ENCODE results near the gene MRTFA.

The MRTFA gene

DNA sequence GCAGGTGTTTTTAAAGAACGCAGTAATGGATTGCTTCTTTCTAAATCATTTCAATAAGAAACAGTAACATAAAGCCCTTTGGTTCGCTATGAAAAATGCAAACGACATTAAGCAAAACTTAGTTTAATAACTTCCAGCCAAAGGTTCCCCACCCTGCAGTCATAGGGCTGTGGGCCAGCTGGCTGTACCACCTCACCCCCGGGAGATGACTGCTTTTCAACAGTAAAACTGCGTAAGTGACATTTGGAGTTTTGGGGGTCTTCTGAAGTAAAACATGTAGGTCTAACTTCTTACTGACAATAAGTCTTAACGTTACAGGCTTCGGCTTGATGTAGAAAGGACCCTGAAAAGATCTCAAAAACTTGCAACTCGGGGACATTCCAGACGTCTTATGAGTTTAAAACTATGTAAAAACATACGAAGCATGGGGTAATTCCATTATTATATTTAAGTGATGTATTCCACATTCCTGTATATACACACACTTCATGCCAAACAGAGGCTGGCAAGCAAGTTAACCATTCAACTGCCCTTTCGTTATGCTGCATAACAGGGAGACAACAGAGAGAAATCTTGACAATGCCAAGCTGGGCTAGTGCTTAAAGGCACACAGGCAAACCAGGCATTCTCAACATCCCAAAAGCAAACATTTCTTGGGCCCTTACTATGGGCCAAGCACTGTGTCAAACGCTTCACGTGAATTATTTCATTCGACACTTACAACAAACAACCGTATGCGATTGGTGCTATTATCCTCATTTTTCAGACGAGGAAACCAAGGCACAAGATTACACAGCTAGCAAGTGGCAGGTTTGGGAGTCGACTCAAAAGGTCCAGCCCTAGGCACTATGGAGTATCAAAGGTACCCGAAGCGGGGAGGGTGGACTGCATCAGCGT lies 1.2 kb downstream of the MRTFA start:
- H2BK5ac ChIP-seq (ENCODE audit: low read length): no peak overlapping the region
- H3K27ac ChIP-seq (replicated peaks; ENCODE audit: low read length): no peak overlapping the region
- H3K36me3 ChIP-seq (replicated peaks in 1 of 2; ENCODE audit: control insufficient read depth in 2 of 2, insufficient read depth in 2 of 2, low read length in 2 of 2): no peaks in the 10 kb centered on the region
- WGBS, 2 donors (ENCODE audit: extremely low coverage in 2 of 2, insufficient read length in 2 of 2, insufficient replicate concordance in 1 of 2): no CpG with 5 or more reads among the region's 21 CpGs
- peak overlapping the region; percentile 97 for H2AFZ ChIP-seq (ENCODE audit: low read length)
- H3K23ac ChIP-seq (ENCODE audit: low read depth, low read length, poor library complexity): no peak overlapping the region
- peak overlapping the region; percentile 98 for H3K9ac ChIP-seq (ENCODE audit: low read depth, low read length, poor library complexity)
- no peak overlapping the region for H2BK15ac ChIP-seq (ENCODE audit: low read length)
- no peak overlapping the region for H2BK120ac ChIP-seq (ENCODE audit: low read depth, low read length)
- H3K4me2 ChIP-seq (ENCODE audit: insufficient read depth, low read length, poor library complexity, severe bottlenecking): peak overlapping the region; percentile 90
- no peak overlapping the region for H4K91ac ChIP-seq (ENCODE audit: low read depth, low read length, poor library complexity)
- no peak overlapping the region for H2AK5ac ChIP-seq (ENCODE audit: low read depth, low read length)
- H3K27me3 ChIP-seq (ENCODE audit: control insufficient read depth in 3 of 3, insufficient read depth in 3 of 3, low read depth in 1 of 3, low read length in 3 of 3): no peaks in the 10 kb centered on the region
- no peak overlapping the region for H3K18ac ChIP-seq (ENCODE audit: low read length)
- peaks cover 0 to 18% of the 10 kb centered on the region in 2 donors for H3K9me3 ChIP-seq (replicated peaks in 1 of 2; ENCODE audit: control insufficient read depth in 2 of 2, insufficient read depth in 1 of 2, low read depth in 1 of 2, low read length in 2 of 2)
- H3K4me3 ChIP-seq (ENCODE audit: low read length in 2 of 2): peak overlapping the region; percentile 62 to 99
- no peak overlapping the region for H4K8ac ChIP-seq (ENCODE audit: low read depth, low read length)
- no peak overlapping the region for H3K4ac ChIP-seq (ENCODE audit: low read length)
- H3K4me1 ChIP-seq (ENCODE audit: control insufficient read depth in 2 of 2, insufficient read depth in 1 of 2, low read depth in 1 of 2, low read length in 2 of 2): peaks cover 5 to 12% of the 10 kb centered on the region in 2 donors
- no peak for DNase-seq (ENCODE audit: low spot score)
- H3K14ac ChIP-seq (ENCODE audit: low read length): no peak overlapping the region
- H3K79me1 ChIP-seq (ENCODE audit: low read depth, low read length): peaks cover 12% of the 10 kb centered on the region
- no peak overlapping the region for H2BK12ac ChIP-seq (ENCODE audit: low read length)

DNA sequence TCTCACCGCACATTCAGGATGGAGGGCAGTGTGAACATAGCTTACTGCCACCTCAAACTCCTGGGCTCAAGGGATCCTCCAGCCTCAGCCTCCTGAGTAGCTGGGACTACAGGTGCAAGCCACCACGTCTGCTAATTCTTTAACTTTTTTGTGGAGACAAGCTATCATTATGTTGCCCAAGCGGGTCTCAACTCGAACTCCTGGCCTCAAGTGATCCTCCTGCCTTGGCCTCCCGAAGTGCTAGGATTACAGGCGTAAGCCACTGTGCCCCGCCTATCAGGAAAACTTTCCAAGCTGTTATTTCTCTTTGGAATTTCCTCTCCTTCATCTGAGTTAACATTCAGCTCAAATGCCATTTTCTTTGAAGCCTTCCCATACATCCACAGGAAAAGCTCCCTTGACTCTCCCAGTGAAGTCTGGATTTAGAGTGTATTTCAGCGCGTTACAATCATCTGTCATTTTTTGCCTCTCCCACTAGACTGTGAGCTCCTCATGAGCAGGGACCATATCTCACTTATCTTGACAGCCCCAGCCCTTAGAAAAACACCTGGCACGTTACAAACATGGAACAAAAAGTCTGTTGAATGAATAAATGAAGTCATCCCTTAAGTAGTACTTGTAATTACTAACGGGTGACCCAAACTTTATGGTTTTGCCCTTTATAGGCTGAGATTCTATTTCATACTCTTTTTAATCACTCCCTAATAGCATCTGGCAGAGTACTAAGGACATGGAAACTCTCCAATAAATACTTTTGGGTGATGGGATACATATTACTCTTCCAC lies 2.2 kb downstream of the MRTFA start:
- DNase-seq (ENCODE audit: low spot score): no peak
- no peak overlapping the region for H3K4me3 ChIP-seq (ENCODE audit: low read length in 2 of 2)
- no CpG with 5 or more reads among the region's 11 CpGs for WGBS, 2 donors (ENCODE audit: extremely low coverage in 2 of 2, insufficient read length in 2 of 2, insufficient replicate concordance in 1 of 2)

GRCh38 chr22:40633036-40633435 lies 3.5 kb downstream of the MRTFA start:
- Histone ChIP-seq H3K36me3 (replicated peaks in 1 of 2; ENCODE audit: control insufficient read depth in 2 of 2, insufficient read depth in 2 of 2, low read length in 2 of 2) (no peaks in the 10 kb centered on the region), H3K14ac (ENCODE audit: low read length) (no peak overlapping the region), H4K91ac (ENCODE audit: low read depth, low read length, poor library complexity) (no peak overlapping the region), H3K18ac (ENCODE audit: low read length) (no peak overlapping the region), H3K27ac (replicated peaks; ENCODE audit: low read length) (no peak overlapping the region), H3K9me3 (replicated peaks in 1 of 2; ENCODE audit: control insufficient read depth in 2 of 2, insufficient read depth in 1 of 2, low read depth in 1 of 2, low read length in 2 of 2) (peaks cover 0 to 18% of the 10 kb centered on the region in 2 donors), H2AFZ (ENCODE audit: low read length) (no peak overlapping the region), H2BK15ac (ENCODE audit: low read length) (no peak overlapping the region), H4K8ac (ENCODE audit: low read depth, low read length) (no peak overlapping the region), H2BK120ac (ENCODE audit: low read depth, low read length) (no peak overlapping the region), H2AK5ac (ENCODE audit: low read depth, low read length) (no peak overlapping the region), H3K4me2 (ENCODE audit: insufficient read depth, low read length, poor library complexity, severe bottlenecking) (no peak overlapping the region), H3K23ac (ENCODE audit: low read depth, low read length, poor library complexity) (no peak overlapping the region), H3K4ac (ENCODE audit: low read length) (no peak overlapping the region), H3K9ac (ENCODE audit: low read depth, low read length, poor library complexity) (no peak overlapping the region), H2BK5ac (ENCODE audit: low read length) (no peak overlapping the region), H3K4me3 (ENCODE audit: low read length in 2 of 2) (no peak overlapping the region), H2BK12ac (ENCODE audit: low read length) (no peak overlapping the region), H3K79me1 (ENCODE audit: low read depth, low read length) (peaks cover 12% of the 10 kb centered on the region), H3K27me3 (ENCODE audit: control insufficient read depth in 3 of 3, insufficient read depth in 3 of 3, low read depth in 1 of 3, low read length in 3 of 3) (no peaks in the 10 kb centered on the region), H3K4me1 (ENCODE audit: control insufficient read depth in 2 of 2, insufficient read depth in 1 of 2, low read depth in 1 of 2, low read length in 2 of 2) (peaks cover 5 to 12% of the 10 kb centered on the region in 2 donors)
- DNase-seq (ENCODE audit: low spot score): no peak
- WGBS, 2 donors (ENCODE audit: extremely low coverage in 2 of 2, insufficient read length in 2 of 2, insufficient replicate concordance in 1 of 2): no CpG with 5 or more reads among the region's 3 CpGs

More for the DNA sequence above, 2.2 kb downstream of the MRTFA start:
- no peaks in the 10 kb centered on the region for H3K36me3 ChIP-seq (replicated peaks in 1 of 2; ENCODE audit: control insufficient read depth in 2 of 2, insufficient read depth in 2 of 2, low read length in 2 of 2)
- H3K4me2 ChIP-seq (ENCODE audit: insufficient read depth, low read length, poor library complexity, severe bottlenecking): no peak overlapping the region
- H2BK120ac ChIP-seq (ENCODE audit: low read depth, low read length): no peak overlapping the region
- H2BK5ac ChIP-seq (ENCODE audit: low read length): no peak overlapping the region
- no peak overlapping the region for H3K23ac ChIP-seq (ENCODE audit: low read depth, low read length, poor library complexity)
- no peak overlapping the region for H3K27ac ChIP-seq (replicated peaks; ENCODE audit: low read length)
- H2BK12ac ChIP-seq (ENCODE audit: low read length): no peak overlapping the region
- H4K8ac ChIP-seq (ENCODE audit: low read depth, low read length): no peak overlapping the region
- H3K27me3 ChIP-seq (ENCODE audit: control insufficient read depth in 3 of 3, insufficient read depth in 3 of 3, low read depth in 1 of 3, low read length in 3 of 3): no peaks in the 10 kb centered on the region
- H2BK15ac ChIP-seq (ENCODE audit: low read length): no peak overlapping the region
- no peak overlapping the region for H2AFZ ChIP-seq (ENCODE audit: low read length)
- H3K4ac ChIP-seq (ENCODE audit: low read length): no peak overlapping the region
- H2AK5ac ChIP-seq (ENCODE audit: low read depth, low read length): no peak overlapping the region
- peaks cover 5 to 12% of the 10 kb centered on the region in 2 donors for H3K4me1 ChIP-seq (ENCODE audit: control insufficient read depth in 2 of 2, insufficient read depth in 1 of 2, low read depth in 1 of 2, low read length in 2 of 2)
- H3K9me3 ChIP-seq (replicated peaks in 1 of 2; ENCODE audit: control insufficient read depth in 2 of 2, insufficient read depth in 1 of 2, low read depth in 1 of 2, low read length in 2 of 2): peaks cover 0 to 18% of the 10 kb centered on the region in 2 donors
- H4K91ac ChIP-seq (ENCODE audit: low read depth, low read length, poor library complexity): no peak overlapping the region
- no peak overlapping the region for H3K18ac ChIP-seq (ENCODE audit: low read length)
- H3K9ac ChIP-seq (ENCODE audit: low read depth, low read length, poor library complexity): no peak overlapping the region
- H3K14ac ChIP-seq (ENCODE audit: low read length): no peak overlapping the region
- H3K79me1 ChIP-seq (ENCODE audit: low read depth, low read length): peaks cover 12% of the 10 kb centered on the region

DNA sequence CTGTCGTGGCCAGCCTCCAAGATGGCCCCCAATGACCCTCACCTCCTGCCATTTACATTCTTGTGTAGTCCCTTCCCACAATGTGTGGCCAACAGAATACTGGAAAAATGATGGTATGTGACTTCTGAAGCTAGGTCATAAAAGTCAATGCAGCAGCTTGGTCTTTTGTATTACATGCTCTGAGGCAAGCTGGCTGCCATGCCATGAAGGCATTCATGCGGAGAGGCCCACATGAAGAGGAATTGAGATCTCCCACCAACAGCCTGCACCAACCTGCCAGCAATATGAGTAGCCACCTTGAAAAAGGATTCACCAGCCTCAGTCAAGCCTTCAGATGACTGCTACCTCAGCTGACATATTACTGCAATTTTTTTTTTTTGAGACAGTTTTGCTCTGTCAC lies 4.6 kb downstream of the MRTFA start:
- H3K9me3 ChIP-seq (replicated peaks in 1 of 2; ENCODE audit: control insufficient read depth in 2 of 2, insufficient read depth in 1 of 2, low read depth in 1 of 2, low read length in 2 of 2): peaks cover 0 to 18% of the 10 kb centered on the region in 2 donors
- H3K4me3 ChIP-seq (ENCODE audit: low read length in 2 of 2): no peak overlapping the region
- no peaks in the 10 kb centered on the region for H3K27me3 ChIP-seq (ENCODE audit: control insufficient read depth in 3 of 3, insufficient read depth in 3 of 3, low read depth in 1 of 3, low read length in 3 of 3)
- no peak overlapping the region for H3K9ac ChIP-seq (ENCODE audit: low read depth, low read length, poor library complexity)
- H2BK5ac ChIP-seq (ENCODE audit: low read length): no peak overlapping the region
- H3K27ac ChIP-seq (replicated peaks; ENCODE audit: low read length): no peak overlapping the region
- H3K4ac ChIP-seq (ENCODE audit: low read length): no peak overlapping the region
- H2BK12ac ChIP-seq (ENCODE audit: low read length): no peak overlapping the region
- H2BK120ac ChIP-seq (ENCODE audit: low read depth, low read length): no peak overlapping the region
- H2AFZ ChIP-seq (ENCODE audit: low read length): no peak overlapping the region
- peaks cover 5 to 12% of the 10 kb centered on the region in 2 donors for H3K4me1 ChIP-seq (ENCODE audit: control insufficient read depth in 2 of 2, insufficient read depth in 1 of 2, low read depth in 1 of 2, low read length in 2 of 2)
- no peaks in the 10 kb centered on the region for H3K36me3 ChIP-seq (replicated peaks in 1 of 2; ENCODE audit: control insufficient read depth in 2 of 2, insufficient read depth in 2 of 2, low read length in 2 of 2)
- no peak overlapping the region for H4K8ac ChIP-seq (ENCODE audit: low read depth, low read length)
- no peak overlapping the region for H3K18ac ChIP-seq (ENCODE audit: low read length)
- H3K23ac ChIP-seq (ENCODE audit: low read depth, low read length, poor library complexity): no peak overlapping the region
- H3K4me2 ChIP-seq (ENCODE audit: insufficient read depth, low read length, poor library complexity, severe bottlenecking): no peak overlapping the region
- no peak overlapping the region for H2BK15ac ChIP-seq (ENCODE audit: low read length)
- WGBS, 2 donors (ENCODE audit: extremely low coverage in 2 of 2, insufficient read length in 2 of 2, insufficient replicate concordance in 1 of 2): no CpG with 5 or more reads among the region's 2 CpGs
- H3K14ac ChIP-seq (ENCODE audit: low read length): no peak overlapping the region
- DNase-seq (ENCODE audit: low spot score): no peak
- peaks cover 15% of the 10 kb centered on the region for H3K79me1 ChIP-seq (ENCODE audit: low read depth, low read length)
- H2AK5ac ChIP-seq (ENCODE audit: low read depth, low read length): no peak overlapping the region
- H4K91ac ChIP-seq (ENCODE audit: low read depth, low read length, poor library complexity): no peak overlapping the region
